ENCODE measurements around the gene TAF4. TPM values are rescaled to one million over a fixed set of nuclear protein-coding genes. Genes with fewer than 3 reads are reported as not detected.

The TAF4 gene
- total RNA-seq, 1 experiment from 2014 or later: 19.5 TPM

DNA sequence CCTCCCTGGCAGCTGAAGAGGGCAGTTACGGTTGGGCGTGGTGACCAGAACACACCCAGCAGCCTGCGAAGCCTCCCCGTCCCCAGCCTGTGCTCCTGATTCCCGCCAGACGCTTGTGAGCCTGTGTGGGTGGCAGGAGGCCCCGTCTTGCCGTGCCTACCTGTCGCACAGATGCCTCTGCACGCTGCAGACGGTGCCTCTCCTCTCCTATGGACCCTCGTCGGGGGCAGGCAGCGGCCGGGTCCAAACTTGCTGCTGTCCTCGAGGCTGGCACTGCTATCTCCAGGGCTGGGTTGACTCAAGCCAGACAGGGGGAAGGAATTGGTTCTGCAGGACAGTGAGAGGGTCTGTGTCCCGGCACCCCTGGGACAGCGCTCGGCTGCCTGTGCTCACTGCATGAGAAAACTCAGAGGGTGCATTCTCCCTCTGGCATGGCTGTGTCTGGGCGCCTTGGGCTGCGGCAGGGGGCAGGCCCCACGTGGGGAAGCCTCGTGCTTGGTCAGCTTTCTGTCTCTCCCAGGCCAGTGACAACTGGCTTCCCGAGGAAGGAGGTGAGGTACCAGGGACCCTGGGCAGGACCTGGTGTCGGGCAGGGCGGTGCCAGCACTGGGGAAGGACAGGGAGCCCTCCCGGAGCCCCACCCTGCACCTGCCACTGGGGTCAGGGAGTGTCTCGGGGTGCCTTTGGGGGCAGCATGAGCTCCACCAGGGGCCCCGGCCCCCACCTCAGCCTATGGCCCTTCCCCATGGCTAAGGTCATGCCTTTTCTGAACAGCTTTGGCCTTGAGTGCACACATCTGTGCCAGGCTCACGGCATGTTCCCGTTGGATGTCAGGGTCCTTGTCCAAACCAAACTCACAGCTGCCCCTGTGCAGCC is 127.5 kb downstream of the TAF4 start:
- Histone ChIP-seq H3K27ac (ENCODE audit: low read length) (no peak overlapping the region), H3K4me1 (ENCODE audit: low read length) (no peaks in the 10 kb centered on the region), H3K9me3 (ENCODE audit: low read length) (no peaks in the 10 kb centered on the region), H3K4me3 (ENCODE audit: low read length) (no peak overlapping the region), H3K4me2 (ENCODE audit: low read depth, low read length, poor library complexity, severe bottlenecking) (no peak overlapping the region), H3K27me3 (ENCODE audit: low read length) (no peaks in the 10 kb centered on the region), H4K20me1 (ENCODE audit: insufficient read depth, low read depth, low read length) (no peaks in the 10 kb centered on the region), H3K9me2 (replicated peaks; ENCODE audit: insufficient read depth, low read length) (no peaks in the 10 kb centered on the region), H2AFZ (ENCODE audit: low read length) (no peak overlapping the region), H3K9ac (ENCODE audit: low read length) (no peak overlapping the region), H3K79me2 (ENCODE audit: low read length) (no peaks in the 10 kb centered on the region), H3K36me3 (ENCODE audit: insufficient read depth, low read length) (no peaks in the 10 kb centered on the region)
- no peak for DNase-seq

DNA sequence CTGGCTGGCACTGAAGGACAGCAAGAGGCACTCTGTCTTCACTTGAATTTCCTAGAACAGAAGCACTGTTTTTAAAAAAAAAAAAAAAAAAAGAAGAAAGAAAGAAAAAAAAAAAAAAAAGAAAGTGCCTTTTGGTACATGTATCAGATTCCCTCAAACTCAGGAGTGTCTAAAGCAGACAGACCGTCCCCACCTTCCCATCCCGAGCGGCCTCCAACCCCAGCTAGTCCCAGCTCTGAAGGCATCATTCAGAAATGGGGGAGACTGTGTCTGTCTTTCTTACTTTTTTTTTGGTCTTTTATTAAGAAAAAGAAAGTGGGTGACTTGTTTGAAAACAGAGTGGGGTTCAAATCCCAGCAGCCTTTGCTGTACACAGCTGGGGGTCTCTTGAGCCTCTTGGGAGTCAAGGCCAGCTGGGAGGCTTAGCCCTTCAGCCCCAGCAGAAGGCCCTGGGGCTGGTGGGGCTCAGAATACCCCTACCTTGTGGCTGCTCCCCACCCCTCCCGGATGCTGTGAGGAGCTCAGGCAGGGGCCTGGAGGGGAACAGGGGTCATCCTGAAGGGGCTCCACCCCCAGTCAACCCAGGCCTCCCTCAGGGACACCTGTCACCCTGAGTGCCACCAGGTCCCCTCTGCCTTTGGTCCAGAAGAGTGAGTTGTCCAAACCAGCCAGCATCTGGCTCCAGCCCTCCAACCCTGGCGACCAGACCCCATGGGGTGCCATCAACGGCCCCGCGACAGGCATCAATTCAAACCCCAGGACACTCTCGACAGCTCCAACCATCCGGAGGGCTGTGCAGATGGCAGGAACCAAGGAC is 128.3 kb downstream of the TAF4 start:
- DNase-seq: no peak
- Histone ChIP-seq H3K9ac (ENCODE audit: low read length) (no peak overlapping the region), H4K20me1 (ENCODE audit: insufficient read depth, low read depth, low read length) (no peaks in the 10 kb centered on the region), H2AFZ (ENCODE audit: low read length) (no peak overlapping the region), H3K4me3 (ENCODE audit: low read length) (no peak overlapping the region), H3K79me2 (ENCODE audit: low read length) (no peaks in the 10 kb centered on the region), H3K9me3 (ENCODE audit: low read length) (no peaks in the 10 kb centered on the region), H3K4me1 (ENCODE audit: low read length) (no peaks in the 10 kb centered on the region), H3K36me3 (ENCODE audit: insufficient read depth, low read length) (no peaks in the 10 kb centered on the region), H3K9me2 (replicated peaks; ENCODE audit: insufficient read depth, low read length) (no peaks in the 10 kb centered on the region), H3K27ac (ENCODE audit: low read length) (no peak overlapping the region), H3K27me3 (ENCODE audit: low read length) (no peaks in the 10 kb centered on the region), H3K4me2 (ENCODE audit: low read depth, low read length, poor library complexity, severe bottlenecking) (no peak overlapping the region)

DNA sequence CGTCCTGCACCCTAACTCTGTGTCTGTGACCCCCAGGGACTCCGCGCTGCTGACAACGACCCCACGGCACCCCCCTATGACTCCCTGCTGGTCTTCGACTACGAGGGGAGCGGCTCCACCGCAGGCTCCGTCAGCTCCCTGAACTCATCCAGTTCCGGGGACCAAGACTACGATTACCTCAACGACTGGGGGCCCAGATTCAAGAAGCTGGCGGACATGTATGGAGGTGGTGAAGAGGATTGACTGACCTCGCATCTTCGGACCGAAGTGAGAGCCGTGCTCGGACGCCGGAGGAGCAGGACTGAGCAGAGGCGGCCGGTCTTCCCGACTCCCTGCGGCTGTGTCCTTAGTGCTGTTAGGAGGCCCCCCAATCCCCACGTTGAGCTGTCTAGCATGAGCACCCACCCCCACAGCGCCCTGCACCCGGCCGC is 129.0 kb downstream of the TAF4 start:
- Histone ChIP-seq H3K79me2 (ENCODE audit: low read length) (no peaks in the 10 kb centered on the region), H3K4me3 (ENCODE audit: low read length) (no peak overlapping the region), H3K4me1 (ENCODE audit: low read length) (no peaks in the 10 kb centered on the region), H3K27me3 (ENCODE audit: low read length) (no peaks in the 10 kb centered on the region), H3K9me3 (ENCODE audit: low read length) (no peaks in the 10 kb centered on the region), H2AFZ (ENCODE audit: low read length) (no peak overlapping the region), H3K9ac (ENCODE audit: low read length) (no peak overlapping the region), H3K9me2 (replicated peaks; ENCODE audit: insufficient read depth, low read length) (no peaks in the 10 kb centered on the region), H3K36me3 (ENCODE audit: insufficient read depth, low read length) (no peaks in the 10 kb centered on the region), H3K4me2 (ENCODE audit: low read depth, low read length, poor library complexity, severe bottlenecking) (no peak overlapping the region), H4K20me1 (ENCODE audit: insufficient read depth, low read depth, low read length) (no peaks in the 10 kb centered on the region), H3K27ac (ENCODE audit: low read length) (no peak overlapping the region)
- no peak for DNase-seq

DNA sequence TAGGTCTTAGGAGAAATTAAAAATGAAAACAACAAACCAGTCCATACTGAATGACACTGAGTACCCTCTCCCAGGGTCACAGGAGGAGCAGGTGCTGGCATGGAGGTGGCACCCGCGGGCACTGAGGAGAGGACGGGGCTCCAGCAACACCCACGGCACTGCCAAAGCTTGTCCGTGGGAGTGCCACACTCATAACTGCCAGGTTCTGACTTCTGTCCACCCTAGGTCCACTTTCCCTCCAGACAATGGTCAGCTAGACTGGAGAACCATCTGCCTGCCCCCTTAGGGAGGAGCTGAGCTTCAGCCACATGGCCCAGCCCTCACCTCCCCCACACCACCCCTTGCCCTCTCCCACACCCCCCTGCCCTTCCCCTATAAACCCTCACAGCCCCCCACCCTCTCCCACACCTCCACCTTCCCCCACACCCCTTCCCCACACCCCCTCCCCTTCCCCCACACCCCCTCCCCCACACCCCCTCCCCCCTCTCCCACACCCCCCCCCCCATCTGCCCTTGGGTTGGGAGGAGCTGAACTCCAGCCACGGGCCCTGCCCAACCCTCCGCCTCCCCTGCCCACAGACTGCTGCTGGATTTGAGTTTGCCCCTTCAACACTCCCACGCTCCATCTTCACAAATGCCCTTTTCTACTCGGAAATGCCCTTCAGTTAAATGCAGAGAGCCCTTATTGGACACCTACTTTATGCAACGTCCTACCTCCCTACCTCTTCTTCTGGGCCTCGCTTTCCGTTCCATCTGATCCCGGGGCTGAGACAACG is 129.6 kb downstream of the TAF4 start:
- Histone ChIP-seq H3K79me2 (ENCODE audit: low read length) (no peaks in the 10 kb centered on the region), H2AFZ (ENCODE audit: low read length) (no peak overlapping the region), H4K20me1 (ENCODE audit: insufficient read depth, low read depth, low read length) (no peaks in the 10 kb centered on the region), H3K27me3 (ENCODE audit: low read length) (no peaks in the 10 kb centered on the region), H3K9me2 (replicated peaks; ENCODE audit: insufficient read depth, low read length) (no peaks in the 10 kb centered on the region), H3K9ac (ENCODE audit: low read length) (no peak overlapping the region), H3K4me1 (ENCODE audit: low read length) (no peaks in the 10 kb centered on the region), H3K4me3 (ENCODE audit: low read length) (no peak overlapping the region), H3K27ac (ENCODE audit: low read length) (no peak overlapping the region), H3K4me2 (ENCODE audit: low read depth, low read length, poor library complexity, severe bottlenecking) (no peak overlapping the region), H3K36me3 (ENCODE audit: insufficient read depth, low read length) (no peaks in the 10 kb centered on the region), H3K9me3 (ENCODE audit: low read length) (no peaks in the 10 kb centered on the region)
- peak; percentile 23 for DNase-seq

DNA sequence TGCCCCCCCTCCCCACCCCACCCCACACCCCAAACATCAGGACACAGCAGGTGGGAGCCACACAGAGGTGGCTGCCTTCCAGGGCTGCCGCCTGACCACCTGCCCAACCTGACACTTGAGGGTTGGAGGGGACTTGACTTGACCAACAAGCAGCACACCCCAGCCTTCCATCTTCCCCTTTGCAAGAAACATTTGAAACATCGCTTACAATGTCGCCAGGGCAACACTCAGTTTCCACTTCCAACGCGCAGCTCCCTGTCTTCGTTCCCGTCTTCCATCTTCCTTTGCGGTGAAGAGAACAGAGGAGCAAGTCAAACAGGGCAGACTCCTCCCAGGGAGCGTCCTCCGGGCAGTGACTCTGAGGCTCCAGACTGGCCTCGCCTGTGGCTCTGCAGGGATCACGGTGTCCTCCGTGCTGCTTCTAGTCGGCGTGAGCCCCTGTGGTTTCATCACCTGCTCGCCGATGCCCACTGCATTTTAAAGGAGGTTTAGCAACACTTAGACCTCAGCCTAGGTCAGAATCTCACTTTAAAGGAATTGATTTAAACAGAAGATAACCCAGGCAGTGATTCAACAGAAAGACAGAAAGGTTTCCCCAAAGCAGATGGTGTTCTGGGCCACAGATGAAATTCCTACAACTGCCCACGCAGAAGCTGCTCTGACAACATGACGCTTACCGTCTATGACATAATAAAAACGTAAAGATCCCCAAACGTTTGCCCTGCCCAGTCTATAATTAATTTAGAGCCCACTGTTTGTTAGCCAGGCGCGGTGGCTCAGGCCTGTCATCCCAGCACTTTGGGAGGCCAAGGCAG is 130.8 kb downstream of the TAF4 start:
- no peak overlapping the region for H3K4me3 ChIP-seq (ENCODE audit: low read length)
- H2AFZ ChIP-seq (ENCODE audit: low read length): no peak overlapping the region
- H3K9ac ChIP-seq (ENCODE audit: low read length): no peak overlapping the region
- no peaks in the 10 kb centered on the region for H3K36me3 ChIP-seq (ENCODE audit: insufficient read depth, low read length)
- no peaks in the 10 kb centered on the region for H3K9me3 ChIP-seq (ENCODE audit: low read length)
- no peaks in the 10 kb centered on the region for H4K20me1 ChIP-seq (ENCODE audit: insufficient read depth, low read depth, low read length)
- H3K27ac ChIP-seq (ENCODE audit: low read length): no peak overlapping the region
- no peak overlapping the region for H3K4me2 ChIP-seq (ENCODE audit: low read depth, low read length, poor library complexity, severe bottlenecking)
- H3K9me2 ChIP-seq (replicated peaks; ENCODE audit: insufficient read depth, low read length): no peaks in the 10 kb centered on the region
- H3K27me3 ChIP-seq (ENCODE audit: low read length): no peaks in the 10 kb centered on the region
- no peaks in the 10 kb centered on the region for H3K79me2 ChIP-seq (ENCODE audit: low read length)
- H3K4me1 ChIP-seq (ENCODE audit: low read length): no peaks in the 10 kb centered on the region
- DNase-seq: no peak

DNA sequence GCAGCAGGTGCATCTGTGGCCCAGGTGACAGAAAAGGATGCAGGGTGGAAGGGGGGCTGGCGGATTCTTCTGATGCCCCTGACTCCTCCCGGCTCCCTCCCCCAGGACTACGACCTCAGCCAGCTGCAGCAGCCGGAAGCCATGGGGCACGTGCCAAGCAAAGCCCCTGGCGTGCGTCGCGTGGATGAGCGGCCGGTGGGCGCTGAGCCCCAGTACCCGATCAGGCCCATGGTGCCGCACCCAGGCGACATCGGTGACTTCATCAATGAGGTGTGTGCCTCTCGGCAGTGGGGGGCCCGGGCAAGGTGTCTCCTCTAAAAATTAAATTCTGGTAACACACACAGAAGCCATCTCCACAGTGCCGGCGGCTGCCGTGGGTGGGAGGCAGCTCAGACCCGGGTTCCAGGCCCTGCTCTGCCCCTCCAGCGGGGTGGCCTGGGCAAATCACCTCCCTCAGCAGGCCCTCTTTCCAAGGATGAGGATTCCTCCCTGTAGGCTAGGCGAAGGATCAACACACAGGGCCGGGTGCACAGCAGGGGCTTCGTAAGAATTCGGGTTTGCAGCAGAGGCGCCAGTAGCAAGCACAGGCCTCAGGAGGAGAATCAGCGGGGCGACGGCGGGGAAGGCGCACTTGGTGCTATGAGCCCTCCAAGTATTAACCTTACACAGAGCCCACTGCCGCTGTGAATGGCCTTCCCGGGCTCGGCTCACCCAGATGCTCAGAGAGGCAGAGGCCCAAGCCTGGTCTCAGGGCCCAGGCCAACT is 131.5 kb downstream of the TAF4 start:
- Histone ChIP-seq H3K4me2 (ENCODE audit: low read depth, low read length, poor library complexity, severe bottlenecking) (no peak overlapping the region), H3K9me2 (replicated peaks; ENCODE audit: insufficient read depth, low read length) (no peaks in the 10 kb centered on the region)
- DNase-seq: no peak

DNA sequence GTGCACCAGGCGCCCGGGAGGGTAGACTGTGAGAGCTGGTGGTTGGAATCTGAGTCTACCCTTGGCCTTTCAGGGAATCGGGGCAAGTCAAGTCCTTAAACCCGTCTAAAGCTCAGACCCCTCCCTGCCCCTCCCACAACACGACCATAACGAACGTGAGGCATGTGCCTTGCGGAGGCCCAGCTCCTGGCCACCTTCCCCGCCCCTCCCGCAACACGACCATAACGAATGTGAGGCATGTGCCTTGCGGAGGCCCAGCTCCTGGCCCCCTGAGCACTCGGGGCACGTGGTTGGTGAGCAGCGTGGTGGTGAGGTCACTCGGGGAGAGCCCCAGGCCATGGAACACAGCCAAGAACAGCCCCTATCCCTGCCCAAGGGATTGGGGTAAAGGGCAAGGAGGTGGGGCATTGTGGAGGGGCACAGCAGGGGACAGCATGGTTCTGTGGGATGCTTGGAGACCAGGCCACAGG is 132.2 kb downstream of the TAF4 start:
- no peak for DNase-seq
- Histone ChIP-seq H3K9me3 (ENCODE audit: low read length) (no peaks in the 10 kb centered on the region; the same call in 1 of the 2 replicates), H3K79me2 (ENCODE audit: low read length) (no peaks in the 10 kb centered on the region), H3K4me1 (ENCODE audit: low read length) (no peaks in the 10 kb centered on the region), H2AFZ (ENCODE audit: low read length) (no peak overlapping the region), H3K4me3 (ENCODE audit: low read length) (no peak overlapping the region), H4K20me1 (ENCODE audit: insufficient read depth, low read depth, low read length) (no peaks in the 10 kb centered on the region), H3K9me2 (replicated peaks; ENCODE audit: insufficient read depth, low read length) (no peaks in the 10 kb centered on the region), H3K27me3 (ENCODE audit: low read length) (no peaks in the 10 kb centered on the region), H3K27ac (ENCODE audit: low read length) (no peak overlapping the region), H3K4me2 (ENCODE audit: low read depth, low read length, poor library complexity, severe bottlenecking) (no peak overlapping the region), H3K36me3 (ENCODE audit: insufficient read depth, low read length) (no peaks in the 10 kb centered on the region), H3K9ac (ENCODE audit: low read length) (no peak overlapping the region)

More for the DNA sequence above, 131.5 kb downstream of the TAF4 start:
- H3K4me1 ChIP-seq (ENCODE audit: low read length): no peaks in the 10 kb centered on the region
- H3K36me3 ChIP-seq (ENCODE audit: insufficient read depth, low read length): no peaks in the 10 kb centered on the region
- H3K27ac ChIP-seq (ENCODE audit: low read length): no peak overlapping the region
- H2AFZ ChIP-seq (ENCODE audit: low read length): no peak overlapping the region
- no peak overlapping the region for H3K9ac ChIP-seq (ENCODE audit: low read length)
- no peak overlapping the region for H3K4me3 ChIP-seq (ENCODE audit: low read length)
- no peaks in the 10 kb centered on the region; the same call in 1 of the 2 replicates for H3K9me3 ChIP-seq (ENCODE audit: low read length)
- H3K27me3 ChIP-seq (ENCODE audit: low read length): no peaks in the 10 kb centered on the region
- H3K79me2 ChIP-seq (ENCODE audit: low read length): no peaks in the 10 kb centered on the region
- H4K20me1 ChIP-seq (ENCODE audit: insufficient read depth, low read depth, low read length): no peaks in the 10 kb centered on the region
